MV-4-11 (cell line): ENCODE measurements around the gene PVALB.

Source experiments
- DNase-seq: peaks from one replicate; lab custom pipeline; 2025; lab: John Stamatoyannopoulos, UW

Gene PVALB

DNA sequence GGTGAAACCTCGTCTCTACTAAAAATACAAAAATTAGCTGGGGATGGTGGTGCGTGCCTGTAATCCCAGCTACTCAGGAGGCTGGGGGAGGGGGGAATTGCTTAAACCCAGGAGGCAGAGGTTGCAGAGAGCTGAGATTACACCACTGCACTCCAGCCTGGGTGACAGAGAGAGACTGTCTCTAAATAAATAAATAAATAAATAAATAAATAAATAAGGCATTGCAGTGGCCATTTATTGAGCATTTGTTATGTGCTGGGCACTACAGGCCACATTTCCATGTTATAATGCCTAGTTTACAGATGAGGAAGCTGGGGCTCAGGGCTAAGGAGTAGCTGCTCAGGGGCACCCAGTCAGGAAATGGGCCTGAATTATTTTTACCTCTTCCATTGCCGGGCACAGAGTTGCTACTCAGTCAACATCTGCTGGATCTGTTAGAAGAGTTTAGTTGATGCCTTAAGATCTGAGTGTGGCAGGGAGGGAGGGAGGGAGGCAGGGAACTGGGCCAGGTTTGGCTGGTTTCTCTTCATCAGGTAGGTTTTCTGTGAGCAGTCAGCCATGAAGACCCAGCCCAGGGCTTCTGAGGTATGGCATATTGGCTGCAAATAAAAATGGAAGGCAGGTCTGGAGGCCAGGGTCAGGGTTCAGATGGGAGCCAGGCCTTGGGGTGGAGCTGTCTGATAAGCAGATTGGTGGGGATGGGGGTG lies 5.6 kb downstream of the PVALB start:
- no peak for DNase-seq

DNA sequence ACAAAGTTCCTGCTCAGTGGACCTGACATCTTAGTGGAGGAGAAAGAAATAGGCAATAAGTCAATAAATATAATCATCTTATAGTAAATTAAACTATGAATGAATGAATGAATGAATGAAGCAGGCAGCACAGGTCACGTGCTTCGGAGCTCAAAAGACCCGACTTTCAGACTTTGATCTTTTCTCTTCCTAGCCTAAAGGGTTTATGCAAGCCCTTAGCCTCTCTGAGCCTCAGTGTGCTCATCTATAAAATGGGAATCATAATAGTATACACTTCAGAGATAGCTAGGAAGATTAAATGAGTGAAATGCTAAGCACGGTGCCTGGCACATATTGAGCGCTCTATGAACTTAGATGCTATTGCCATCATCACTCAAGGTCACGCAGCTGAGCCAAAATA lies 7.5 kb downstream of the PVALB start:
- no peak for DNase-seq

DNA sequence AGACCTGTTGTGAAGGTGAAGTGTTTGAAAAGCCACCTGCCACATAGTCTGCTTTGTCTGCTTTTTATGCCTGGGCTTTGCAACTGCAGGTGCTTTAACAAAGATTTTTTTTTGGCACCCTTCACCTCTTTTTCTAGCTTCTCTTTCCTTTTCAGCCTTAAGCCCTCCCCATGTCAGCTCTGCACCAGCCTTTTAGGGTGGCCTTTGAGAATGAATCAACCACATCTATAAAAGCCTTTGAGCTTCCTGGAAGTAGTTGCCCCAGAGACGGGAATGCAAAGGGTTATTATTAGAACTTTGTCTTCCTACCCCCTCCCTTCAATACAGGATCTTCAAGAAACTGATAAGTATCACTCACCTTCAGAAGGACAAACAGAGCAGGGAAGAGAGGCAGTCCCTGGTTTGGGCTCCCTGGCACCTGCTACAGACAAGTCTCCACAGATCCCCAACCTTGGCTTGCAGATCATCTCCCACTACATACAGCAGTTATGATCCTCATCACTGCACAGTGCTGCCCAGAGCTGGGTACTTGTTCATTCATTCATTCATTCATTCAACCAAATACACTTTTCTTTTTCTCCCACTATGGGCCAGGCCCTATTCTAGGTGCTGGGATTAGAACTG lies 8.0 kb downstream of the PVALB start:
- DNase-seq: peak; percentile 10

DNA sequence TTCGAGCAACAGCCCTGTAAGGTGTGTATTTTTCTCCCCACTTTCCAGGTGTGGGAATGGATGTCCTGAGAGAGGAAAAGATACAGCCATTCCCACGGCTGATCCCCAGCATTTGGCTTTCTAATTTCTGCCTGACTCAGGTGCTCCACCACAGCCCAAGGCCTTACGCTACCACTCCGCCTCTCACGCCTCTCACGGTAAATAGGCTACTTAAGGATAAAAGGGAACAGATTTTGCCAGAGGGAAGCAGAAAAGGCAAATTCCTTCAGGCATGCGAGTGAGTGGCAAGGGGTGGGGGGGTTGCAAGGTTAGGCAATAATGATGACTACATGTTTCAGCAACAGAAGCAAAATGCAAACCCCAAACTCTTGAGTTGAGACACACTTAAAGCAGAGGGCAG lies 9.2 kb downstream of the PVALB start:
- peak; percentile 26 for DNase-seq

DNA sequence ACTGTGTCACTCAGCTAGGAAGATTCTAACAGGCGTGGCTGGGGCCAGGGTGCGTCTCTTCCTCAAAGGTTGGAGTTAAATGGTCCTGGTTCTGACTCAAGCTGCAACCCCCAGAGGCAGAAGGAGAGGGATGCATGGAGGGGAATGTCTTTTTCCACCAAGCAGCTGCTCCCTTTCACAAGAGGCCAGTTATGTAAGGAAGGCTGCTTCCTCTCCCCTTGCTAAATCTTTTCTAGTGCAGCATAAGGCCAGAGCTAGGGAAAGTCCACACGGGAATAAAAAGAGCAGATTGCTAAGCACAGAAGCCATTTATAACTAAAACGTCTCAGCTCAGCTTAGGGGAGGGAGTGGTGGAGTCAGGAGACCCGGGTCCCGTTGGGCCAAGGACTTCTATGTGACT lies 10.0 kb downstream of the PVALB start:
- peak; percentile 7 for DNase-seq

DNA sequence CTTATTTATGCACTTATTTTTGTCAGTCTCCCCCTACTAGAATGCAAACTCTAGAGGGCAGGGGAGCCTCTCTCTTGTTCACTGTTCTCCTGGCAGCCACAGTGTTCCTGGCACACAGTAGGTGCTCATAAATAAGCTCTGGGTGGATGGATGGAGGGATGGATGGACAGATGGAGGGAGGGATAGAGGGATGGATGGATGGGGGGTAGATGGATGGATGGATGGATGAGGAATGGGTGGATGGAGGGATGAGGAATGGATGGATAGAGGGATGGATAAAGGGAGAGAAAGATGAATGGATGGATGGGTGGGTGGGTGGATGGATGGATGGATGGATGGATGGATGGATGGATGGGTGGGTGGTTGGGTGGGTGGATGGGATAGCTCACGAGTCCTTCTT lies 13.5 kb downstream of the PVALB start:
- no peak for DNase-seq

DNA sequence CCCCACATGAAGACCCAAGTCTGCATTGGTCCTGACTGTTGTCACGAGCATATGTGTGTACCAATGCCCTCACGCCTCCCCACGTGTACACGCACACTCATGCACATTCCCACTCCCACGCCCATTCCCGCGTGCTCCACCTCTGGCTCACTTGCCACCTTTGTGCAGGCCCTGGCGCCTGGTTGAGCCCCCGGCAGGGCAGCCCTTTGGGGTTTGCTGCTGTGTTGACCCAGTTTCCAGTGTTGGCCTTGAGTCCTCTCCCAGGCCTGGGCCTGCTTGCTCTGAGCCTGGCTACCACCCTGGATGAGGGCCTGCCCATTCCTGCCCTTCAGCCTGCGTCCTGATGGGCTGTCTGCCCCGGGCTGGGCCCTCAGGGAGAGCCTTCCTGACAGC lies 18.2 kb downstream of the PVALB start:
- DNase-seq: no peak

DNA sequence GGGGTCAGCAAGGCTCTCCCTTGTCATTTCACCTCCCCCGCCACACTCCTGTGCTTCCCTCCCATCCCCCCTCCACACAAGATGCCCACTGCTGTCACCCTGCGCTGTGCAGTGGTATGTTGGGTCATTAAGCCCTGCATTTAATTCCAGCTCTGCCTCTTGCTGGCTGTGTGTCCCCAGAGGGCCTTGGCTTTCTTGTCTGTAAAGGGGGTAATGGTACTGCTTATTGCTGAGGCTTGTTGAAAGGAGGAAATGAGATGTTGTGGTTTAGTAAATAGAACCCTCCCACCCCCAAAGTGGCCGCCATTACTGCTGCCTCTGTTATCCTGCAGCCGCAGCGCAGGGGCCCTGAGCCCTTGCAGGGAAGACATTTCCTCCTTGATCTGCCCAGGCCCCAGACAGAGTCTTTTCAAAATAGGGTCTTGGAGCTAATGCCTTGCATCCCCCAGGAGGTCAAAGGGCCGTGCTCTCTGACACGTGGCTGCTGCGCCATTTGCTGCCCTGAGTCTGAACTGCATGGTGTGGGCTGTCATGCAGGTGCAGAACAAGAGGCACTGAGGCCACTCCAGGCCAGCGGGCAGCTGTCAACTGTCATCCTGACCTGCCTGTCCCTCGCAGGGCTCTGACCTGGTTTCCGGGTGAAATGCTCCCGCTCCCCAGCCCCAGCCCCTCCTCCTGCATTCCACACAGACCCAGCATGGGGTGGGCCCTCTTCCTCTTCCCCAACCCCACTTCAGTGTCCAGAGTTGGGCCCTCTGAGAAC lies 18.7 kb downstream of the PVALB start:
- DNase-seq: peak; percentile 81

DNA sequence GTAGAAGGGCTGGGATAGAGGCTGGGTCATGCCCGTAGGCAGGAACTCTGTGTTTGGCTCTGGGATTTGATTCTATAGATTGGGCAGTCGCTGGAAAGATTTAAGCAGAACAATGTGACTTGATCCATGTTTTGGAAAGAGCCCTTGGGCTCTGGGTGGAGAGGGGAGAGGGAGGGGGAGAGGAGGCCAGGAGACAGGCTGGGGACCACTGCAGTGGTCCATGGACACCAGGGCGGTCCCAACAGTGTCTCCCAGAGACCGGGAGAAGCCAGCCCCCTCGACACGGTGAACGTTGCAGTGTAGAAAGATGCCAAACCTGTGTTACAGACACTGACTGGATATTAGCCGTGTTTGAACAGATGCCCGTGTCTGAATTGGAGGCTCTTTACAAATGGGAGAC lies 19.5 kb downstream of the PVALB start:
- no peak for DNase-seq

DNA sequence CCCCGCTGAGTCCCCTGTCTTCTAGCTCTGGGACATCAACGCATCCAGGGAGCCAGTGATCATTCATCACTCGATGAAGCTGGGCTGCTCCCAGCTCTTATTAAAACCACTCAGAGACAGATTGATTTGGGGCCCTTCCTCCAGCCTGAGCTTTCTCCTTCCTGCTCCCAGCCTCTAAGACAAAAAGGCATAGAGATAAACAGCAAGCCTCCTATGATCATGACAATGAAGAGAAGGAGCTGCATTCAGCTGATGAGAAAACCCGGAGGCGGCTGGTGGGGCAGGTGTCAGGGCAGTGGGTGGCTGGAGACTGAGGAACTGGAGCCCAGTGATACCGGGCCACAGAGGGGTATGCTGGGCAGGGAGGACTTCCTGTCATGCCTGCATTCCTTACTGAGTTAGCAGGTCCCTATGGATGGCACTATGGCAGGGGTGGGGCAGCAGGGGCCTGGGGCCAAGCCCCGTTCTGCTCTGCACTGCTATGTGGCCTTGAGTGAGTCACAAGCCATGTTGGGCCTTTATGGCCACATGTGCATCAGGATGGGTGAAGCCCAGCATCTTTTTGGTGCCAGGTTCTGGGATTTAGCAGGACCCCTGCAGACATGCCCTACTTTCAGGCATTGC lies 20.2 kb downstream of the PVALB start:
- no peak for DNase-seq

DNA sequence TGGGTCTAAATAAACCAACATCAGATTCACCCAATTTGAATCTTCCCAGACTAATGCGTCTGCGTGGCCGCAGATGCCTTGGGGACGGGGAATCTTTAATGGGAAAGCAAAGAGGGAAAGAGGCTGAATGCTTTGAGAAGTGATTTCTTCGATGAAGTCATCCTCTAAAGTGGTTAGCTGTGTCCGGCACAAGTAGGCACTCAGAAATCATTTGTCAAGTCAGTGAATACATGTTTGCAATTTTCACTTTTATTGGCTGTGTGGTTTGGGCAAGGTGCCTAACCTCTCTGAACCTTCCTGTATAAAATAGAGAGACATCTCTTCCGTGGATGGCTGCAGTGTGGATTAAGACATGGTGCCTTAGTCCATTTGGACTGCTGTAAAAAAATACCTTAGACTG lies 21.2 kb downstream of the PVALB start:
- no peak for DNase-seq

DNA sequence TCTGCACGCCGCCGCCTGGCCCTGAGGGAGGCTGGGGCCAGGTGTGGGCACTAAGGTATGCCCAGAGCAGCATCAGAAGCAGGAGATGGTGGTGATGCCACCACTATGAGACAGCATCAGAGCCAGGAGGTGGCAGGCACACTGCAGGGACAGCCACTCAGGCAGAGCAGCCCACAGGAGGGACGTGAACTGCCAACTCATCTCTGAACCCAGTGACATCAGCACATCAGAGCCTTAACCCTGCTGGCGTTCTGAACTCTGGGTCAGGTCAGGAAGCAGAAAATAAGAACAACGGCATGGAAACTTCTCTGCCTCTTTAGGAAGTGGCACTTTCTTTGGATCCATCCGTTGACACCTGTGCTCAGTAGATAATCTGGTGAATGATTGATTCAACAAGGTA lies 26.2 kb downstream of the PVALB start:
- peak; percentile 46 for DNase-seq

DNA sequence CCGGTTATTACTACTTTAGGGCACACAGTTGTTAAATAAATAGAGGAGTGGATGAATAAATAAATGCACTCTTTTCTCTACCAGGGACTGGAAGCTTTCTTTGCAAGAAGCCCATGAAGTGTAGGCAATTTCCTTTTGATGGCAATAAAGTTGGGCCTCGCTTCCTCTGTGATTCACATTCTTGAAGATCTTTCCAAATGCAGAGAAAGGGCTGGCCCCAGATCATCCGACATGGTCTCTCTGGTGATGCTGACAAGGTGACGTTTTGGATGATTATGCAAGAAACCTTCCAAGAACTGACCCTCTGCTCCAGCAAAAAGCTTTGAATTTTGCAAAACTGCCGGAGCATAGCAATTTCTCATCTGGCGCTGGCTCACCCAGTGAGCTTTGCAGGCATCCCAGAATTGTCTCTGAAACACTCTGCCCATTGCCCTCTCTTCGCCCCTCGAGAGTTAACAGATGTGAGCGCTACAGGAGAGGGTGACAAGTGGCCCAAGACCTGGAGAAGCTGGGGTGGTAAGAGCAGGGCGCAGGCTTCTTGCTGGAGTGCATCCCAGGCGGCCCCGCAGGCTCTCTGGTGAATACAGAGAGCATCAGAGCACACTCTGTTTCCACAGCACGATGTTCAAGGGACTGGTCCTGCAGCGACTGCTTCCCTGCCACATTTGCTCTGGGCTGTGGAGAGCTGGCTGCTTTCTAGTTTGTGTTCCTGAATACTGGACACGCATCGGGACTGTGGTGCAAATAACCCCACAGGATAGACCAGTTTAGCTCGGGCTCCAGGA lies 29.4 kb downstream of the PVALB start:
- DNase-seq: peak; percentile 60

DNA sequence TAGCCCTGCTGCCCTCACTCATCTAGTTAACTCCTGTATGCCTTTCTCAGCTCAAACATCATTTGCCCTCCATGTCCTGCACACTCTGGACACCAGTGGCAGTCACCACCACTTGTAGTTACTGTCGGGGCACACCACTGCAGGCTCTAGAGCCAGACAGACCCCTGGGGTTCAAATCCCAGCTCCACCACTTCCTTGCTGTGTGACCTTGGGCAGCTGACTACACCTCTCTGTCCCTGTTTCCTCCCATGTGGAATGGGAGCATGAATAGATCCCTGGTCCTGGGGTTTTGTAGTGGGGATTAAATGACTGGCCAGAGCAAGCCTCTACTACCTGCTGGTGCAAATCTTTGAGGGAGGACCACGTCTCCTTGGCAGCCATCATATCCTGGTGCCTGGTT lies 33.1 kb downstream of the PVALB start:
- DNase-seq: no peak

DNA sequence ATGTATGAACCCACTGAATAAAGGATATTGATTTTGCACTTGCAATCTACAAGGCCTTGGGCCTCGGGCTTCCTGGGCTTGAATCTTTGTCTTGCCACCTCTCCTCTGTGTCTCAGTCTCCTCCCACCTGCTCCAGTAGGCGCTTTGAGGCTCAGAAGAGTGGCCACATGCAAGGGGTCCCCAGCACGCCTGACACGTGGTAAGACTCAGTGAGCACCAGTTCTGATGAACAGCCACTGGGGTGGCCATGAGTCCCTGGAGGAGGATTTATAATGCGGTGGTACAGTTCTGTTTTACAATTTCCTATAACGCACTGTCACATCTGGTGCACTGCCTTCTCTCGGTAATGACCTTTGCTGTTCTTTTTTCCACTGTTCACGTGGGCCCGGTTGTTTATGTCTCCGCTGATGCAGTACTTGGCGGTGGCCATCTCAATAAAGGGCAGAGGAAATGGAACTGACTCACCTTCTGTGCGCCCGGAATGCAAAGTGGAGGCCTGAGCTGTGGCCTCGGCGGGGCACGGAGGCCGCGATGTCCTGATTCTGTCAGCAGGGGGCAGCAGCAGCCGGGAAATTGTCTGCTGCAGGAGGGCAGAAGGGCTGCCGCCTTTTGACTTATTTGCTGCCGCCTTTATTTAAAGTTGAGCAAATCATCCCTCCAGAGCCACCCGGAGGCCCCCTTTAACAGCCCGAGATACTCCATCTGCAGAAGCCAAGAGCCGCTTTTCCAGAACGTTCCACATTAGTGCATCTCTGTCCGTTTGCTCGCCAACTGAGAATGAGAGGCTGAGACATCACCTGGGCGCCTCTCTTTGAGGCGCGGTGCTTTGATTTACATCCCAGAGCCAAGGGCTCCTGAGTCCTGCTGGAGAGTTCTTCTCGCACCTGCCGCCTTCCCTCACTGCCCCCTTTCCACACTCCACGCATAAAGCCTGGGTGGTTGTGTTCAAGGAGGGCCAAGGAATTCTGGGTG lies 34.9 kb downstream of the PVALB start:
- peak; percentile 71 for DNase-seq

DNA sequence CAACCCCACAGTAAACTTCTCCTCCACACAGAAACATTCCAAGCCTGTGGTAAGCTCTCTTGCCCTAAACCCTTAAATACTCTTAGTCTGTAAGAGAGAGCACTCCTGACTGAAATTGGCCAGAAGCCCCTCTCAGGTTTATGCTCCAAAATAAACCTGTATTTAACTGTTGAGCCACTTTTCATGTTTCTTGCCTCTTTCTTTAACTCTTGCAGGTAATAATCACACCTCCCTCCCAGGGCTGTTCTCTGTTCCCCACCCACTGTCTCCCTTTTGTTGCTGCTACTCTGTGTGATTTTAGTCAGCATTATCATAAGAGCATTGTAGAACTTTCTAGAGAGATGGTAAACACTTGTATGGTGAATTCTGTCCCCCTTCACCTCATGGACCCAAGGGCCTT lies 38.8 kb downstream of the PVALB start:
- no peak for DNase-seq

DNA sequence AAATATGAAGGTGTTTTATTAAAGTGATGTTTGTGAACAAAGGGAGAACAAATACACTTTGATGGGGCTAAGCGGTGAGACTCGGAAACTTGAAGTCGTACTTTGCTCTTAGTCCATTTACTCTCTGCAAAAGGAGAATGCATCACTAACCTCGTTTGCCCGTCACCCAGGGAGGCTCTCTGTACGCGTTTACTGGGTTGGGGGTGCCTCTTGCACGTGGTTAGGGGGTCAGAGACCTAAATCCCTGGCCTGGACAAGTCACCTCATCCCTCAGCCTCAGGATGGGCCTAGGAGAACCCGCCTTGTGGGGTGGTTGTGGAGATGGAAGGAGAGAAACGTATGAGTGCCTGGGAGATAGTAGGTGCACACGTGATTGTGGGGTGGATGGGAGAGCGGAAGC lies 40.1 kb downstream of the PVALB start:
- DNase-seq: no peak

DNA sequence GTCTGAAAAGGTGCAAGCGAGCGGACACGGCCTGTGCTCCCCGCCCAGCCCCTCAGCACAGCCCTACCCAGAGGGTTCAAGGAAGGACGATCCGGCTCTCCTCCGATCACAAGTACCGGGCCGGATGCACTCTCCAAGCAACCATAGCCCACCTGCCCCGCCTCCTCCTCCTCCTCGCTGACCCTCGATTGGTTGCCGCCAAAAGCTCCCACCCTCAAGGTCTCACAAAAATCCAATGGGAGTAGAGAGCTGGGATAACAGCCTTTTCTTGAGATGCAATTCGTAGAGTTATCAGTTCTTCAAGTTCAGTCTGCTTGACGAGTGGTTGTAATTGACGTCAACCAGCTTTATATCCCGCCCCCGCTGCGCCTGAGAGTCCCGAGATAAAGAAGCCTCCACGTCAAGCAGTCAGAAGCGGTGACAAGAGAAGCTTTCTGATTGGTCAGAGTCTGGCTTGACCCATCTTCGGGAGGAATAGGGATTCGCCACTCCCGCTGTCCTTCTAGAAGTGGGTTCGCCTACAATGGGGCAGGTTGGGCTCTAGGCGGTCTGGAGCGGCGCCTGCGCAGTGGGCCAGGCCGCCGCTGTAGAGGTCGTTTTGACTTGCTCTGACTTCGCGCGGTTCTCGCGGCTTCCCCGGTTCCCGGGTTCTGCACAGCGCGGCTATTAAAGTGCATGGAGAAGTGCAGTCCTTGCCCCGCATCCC lies 40.7 kb downstream of the PVALB start, which contains the start of gene IFT27:
TSS of gene IFT27 (minus strand) at position 156 of the 706 bp plus-strand sequence. CDS start 412 bp downstream, outside the sequence.
- peak; percentile 100 for DNase-seq

DNA sequence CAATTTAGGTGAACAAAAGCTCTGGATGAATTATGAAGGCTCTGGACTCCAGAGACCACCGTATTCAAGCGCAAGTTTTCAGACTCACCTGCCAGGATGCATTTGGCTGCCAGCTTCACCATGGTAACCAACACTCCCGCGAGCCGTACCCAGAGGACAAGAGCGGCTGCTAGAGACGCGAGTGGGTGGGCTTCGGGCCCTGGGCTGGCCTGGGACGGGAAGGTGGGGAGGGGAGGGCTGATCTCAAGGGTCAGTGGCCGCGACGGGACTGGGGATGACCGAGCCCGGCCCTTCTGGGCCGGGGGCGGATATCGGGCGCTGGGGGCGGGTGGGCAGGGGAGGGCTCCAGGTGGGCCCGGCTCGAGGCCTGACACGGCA lies 41.3 kb downstream of the PVALB start:
- DNase-seq: no peak

DNA sequence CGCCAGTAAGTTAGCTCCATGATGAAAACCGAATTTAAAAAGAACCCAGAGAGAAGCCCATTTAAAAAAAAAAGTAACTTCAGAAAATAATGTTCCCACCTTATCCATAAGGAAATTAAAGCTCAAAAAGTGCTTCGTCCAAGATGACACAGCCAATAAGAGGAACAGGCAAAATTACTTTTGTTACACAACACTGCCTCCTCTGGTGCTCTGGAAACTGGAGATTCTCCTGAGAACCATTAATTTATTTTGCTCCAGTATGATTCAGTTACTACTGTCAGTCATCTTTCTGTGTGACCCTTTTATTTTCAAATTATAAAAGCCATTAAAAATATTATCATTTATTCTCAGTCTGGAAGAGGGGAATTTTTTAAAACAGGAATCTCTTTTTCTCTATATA lies 42.9 kb downstream of the PVALB start:
- peak; percentile 52 for DNase-seq
